ENCODE results near the gene LPP. TPM values are rescaled to one million over a fixed set of nuclear protein-coding genes. Genes with fewer than 3 reads are reported as not detected.

Gene LPP
- total RNA-seq, 1 donor from 2014 or later = 93.9 TPM

- DNase-seq (ENCODE audit: low read depth) = no peak
- H3K4me3 ChIP-seq (ENCODE audit: low read depth, low read length) = no peak overlapping the region
- TF ChIP-seq, protein P1, sequence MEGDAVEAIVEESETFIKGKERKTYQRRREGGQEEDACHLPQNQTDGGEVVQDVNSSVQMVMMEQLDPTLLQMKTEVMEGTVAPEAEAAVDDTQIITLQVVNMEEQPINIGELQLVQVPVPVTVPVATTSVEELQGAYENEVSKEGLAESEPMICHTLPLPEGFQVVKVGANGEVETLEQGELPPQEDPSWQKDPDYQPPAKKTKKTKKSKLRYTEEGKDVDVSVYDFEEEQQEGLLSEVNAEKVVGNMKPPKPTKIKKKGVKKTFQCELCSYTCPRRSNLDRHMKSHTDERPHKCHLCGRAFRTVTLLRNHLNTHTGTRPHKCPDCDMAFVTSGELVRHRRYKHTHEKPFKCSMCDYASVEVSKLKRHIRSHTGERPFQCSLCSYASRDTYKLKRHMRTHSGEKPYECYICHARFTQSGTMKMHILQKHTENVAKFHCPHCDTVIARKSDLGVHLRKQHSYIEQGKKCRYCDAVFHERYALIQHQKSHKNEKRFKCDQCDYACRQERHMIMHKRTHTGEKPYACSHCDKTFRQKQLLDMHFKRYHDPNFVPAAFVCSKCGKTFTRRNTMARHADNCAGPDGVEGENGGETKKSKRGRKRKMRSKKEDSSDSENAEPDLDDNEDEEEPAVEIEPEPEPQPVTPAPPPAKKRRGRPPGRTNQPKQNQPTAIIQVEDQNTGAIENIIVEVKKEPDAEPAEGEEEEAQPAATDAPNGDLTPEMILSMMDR (conservative IDR thresholded peaks at IDR 0.05; ENCODE audit: low read depth, low read length) = no peak
Observed at GRCh38 chr3:188248036-188248561, 94.1 kb downstream of the LPP start.

- no peak overlapping the region for H3K4me3 ChIP-seq (ENCODE audit: low read depth, low read length)
- DNase-seq (ENCODE audit: low read depth) = no peak
- TF ChIP-seq, protein P1 (conservative IDR thresholded peaks at IDR 0.05; ENCODE audit: low read depth, low read length) = no peak
Observed at GRCh38 chr3:188253123-188253793, 99.3 kb downstream of the LPP start.

DNA sequence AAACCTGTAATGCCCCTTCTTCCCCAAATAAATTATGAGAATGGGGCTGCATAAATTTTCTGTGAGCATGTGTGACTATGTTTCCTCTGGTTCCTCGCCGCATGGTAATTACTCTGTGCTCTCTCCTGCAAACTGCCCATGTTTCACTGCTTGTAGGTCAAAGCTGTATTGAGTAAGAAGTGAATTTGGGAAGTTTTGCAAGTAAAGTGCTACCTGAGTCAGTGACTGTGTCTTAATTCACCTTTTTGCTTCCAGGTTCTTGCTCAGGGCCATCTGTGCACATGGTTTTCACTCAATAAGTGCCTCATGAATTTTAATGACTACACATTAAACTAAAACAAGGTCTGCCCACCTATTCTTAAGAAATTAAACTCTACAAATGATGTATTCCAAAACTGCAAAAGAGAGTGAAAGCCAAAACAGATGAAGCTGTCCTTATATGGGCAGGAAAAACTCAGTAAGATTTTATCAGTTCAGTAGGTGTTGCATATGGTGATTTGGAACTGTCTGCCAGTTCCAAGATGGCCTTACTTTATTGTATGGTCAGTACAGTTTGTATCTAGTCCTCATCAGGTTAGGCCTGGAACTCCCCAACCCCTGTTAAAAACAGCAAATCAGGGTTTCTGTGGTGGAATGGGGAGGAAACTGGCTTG lies 100.0 kb downstream of the LPP start:
- no peak for DNase-seq (ENCODE audit: low read depth)
- TF ChIP-seq, protein P1 (conservative IDR thresholded peaks at IDR 0.05; ENCODE audit: low read depth, low read length) = no peak
- no peak overlapping the region for H3K4me3 ChIP-seq (ENCODE audit: low read depth, low read length)

- no peak overlapping the region for H3K4me3 ChIP-seq (ENCODE audit: low read depth, low read length)
- TF ChIP-seq, protein P1 (conservative IDR thresholded peaks at IDR 0.05; ENCODE audit: low read depth, low read length) = no peak
- DNase-seq (ENCODE audit: low read depth) = no peak
Observed at GRCh38 chr3:188254520-188255070, 100.6 kb downstream of the LPP start.

- no peak for DNase-seq (ENCODE audit: low read depth)
- TF ChIP-seq, protein P1 (conservative IDR thresholded peaks at IDR 0.05; ENCODE audit: low read depth, low read length) = no peak
- H3K4me3 ChIP-seq (ENCODE audit: low read depth, low read length) = no peak overlapping the region
Observed at GRCh38 chr3:188255190-188255589, 101.2 kb downstream of the LPP start.

- no peak overlapping the region for H3K4me3 ChIP-seq (ENCODE audit: low read depth, low read length)
- DNase-seq (ENCODE audit: low read depth) = no peak
- TF ChIP-seq, protein P1 (conservative IDR thresholded peaks at IDR 0.05; ENCODE audit: low read depth, low read length) = no peak
Observed at GRCh38 chr3:188256758-188257157, 102.8 kb downstream of the LPP start.
